A172 (cell line): ENCODE measurements around the gene EN2. TPM values are rescaled to one million over a fixed set of nuclear protein-coding genes. Genes with fewer than 3 reads are reported as not detected.

Experiments
- DNase-seq: peaks from one replicate; pipeline ENCODE4 v3.0.0-alpha.2; 2015; ENCODE audit warnings: low spot score
- total RNA-seq: library from RNA; depleted of rRNA; stranded (reverse); fragments of >200 nt; shearing (Covaris generic); gene quantifications from 2 replicates; pipeline ENCODE4 v1.2.3, GENCODE V29; 2014; rRNA removed

The EN2 gene
- not detected in 2 replicates for total RNA-seq

- no peak for DNase-seq
Measured at GRCh38 chr7:155458111-155458877, at the start of gene EN2. EN2 (plus strand) TSS chr7:155458129; CDS start chr7:155458378, 249 bp downstream.

DNA sequence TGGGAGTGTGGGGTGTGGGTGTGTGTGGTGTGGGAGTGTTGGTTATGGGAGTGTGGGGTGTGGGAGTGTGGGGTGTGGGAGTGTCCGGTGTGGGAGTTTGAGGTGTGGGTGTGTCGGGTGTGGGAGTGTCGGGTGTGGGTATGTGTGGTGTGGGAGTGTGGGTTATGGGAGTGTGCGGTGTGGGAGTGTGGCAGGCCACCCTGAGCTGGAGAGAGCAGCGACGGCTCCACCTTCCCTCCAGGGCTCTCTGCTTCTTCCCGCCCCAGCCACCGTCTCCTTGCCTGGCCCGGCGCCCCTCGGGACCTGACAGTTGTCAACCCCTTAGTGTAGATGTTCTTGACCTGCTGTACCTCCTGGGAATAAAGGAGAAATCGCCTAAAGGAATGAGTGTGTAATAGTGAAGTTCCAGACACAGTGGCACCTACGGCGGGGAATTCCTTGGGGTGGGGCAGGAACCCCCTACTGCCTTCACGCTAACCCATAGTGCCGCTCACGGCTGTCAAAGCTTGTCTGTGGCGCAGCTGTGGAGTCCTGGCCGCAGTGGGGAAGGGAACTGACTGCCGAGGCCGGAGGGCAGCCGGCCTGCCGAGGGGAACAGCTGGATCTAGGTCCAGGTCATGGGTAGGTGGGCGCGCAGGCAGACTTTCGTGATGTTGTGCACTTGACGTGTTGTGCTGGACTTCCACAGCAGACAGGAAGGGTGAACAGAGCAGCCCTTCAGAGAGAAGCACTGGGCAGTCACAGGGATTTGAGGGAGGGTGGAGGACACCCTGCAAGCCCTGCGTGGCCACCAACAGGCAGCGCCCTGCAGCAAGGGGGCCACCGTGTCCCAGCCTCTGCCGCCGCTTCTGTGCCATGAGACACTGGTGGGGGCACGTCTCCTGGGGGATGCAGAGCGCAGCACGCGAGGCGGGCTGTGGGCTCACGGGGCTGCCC, 49.0 kb upstream of the EN2 start:
- DNase-seq, result peak; percentile 46

GRCh38 chr7:155409980-155410379, 47.9 kb upstream of the EN2 start:
- no peak for DNase-seq

- DNase-seq, result no peak
Measured at GRCh38 chr7:155410431-155410830, 47.5 kb upstream of the EN2 start.

GRCh38 chr7:155411718-155412415, 46.1 kb upstream of the EN2 start:
- DNase-seq, result no peak

DNA sequence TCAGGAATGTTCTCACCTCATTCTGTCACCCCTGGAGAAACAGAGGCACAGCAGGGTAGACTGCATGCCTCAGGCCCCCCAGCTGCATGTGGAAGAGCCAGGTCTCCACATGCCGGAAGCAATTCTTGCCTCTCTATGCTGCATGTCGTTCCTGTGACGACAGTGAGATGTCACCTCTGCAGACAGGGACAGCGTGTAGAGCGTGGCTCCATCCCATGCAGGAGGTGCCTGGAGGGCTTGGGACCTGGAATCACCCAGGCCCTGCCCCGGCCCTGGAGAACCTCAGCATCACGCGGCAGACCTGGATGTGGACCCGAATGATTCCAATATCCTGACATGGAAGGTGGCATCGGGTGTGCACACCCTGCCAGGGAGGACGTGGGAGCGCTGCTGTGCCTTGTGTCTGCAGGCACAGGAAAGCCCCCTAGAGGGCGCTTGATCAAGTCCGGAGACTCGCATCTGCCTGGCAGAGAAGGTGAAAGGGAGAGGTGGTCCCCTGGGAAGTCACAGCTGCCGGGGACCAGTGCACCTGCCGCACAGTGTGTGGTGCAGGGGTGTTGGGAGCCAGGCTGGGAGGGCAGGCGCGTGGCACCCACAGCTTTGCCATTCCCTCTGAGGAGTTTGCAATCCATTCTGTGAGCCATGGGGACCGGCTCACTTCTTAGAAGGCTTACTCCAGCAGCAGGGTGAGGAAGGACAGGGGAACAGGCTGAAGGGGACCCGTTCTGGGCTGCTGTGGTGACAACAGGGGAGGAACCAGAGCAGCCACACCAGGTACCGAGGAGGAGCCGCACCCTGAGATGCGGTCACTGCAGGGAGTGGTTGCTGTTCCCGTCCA, 45.3 kb upstream of the EN2 start:
- no peak for DNase-seq

DNA sequence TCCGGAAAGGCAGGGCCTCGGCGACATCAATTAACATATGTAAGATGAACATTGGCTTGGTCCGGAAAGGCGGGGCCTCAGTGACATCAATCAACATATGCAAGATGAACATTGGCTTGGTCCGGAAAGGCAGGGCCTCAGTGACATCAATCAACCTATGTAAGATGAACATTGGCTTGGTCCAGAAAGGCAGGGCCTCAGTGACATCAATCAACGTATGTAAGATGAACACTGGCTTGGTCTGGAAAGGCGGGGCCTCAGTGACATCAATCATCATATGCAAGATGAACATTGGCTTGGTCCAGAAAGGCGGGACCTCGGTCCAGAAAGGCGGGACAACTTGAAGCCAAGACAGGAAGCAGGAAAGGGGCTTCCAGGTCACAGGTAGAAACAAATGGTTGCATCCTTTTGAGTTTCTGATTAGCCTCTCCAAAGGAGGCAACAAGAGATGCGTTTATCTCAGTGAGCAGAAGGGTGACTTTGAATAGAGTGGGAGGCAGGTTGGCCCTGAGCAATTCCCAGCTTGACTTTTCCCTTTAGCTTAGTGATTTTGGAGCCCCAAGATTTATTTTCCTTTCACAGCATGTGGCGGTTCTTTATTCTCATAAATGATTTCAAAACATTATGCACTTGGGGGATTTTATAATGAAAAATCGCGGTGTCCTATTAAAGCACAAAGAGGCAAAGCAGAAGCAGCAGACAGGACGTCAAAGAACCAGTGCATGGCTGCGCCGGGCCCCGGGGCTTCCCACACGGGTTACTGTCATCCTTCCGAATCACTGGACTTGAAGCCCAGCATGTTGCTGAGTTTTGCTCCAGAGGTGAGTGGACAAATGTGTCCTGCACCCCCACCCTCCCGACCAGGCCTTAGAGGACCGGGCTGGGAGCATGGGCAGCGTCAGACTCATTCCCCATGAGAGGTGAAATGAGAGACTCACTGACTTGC, 43.1 kb upstream of the EN2 start:
- no peak for DNase-seq

- no peak for DNase-seq
Measured at GRCh38 chr7:155416646-155417380, 41.1 kb upstream of the EN2 start.

DNA sequence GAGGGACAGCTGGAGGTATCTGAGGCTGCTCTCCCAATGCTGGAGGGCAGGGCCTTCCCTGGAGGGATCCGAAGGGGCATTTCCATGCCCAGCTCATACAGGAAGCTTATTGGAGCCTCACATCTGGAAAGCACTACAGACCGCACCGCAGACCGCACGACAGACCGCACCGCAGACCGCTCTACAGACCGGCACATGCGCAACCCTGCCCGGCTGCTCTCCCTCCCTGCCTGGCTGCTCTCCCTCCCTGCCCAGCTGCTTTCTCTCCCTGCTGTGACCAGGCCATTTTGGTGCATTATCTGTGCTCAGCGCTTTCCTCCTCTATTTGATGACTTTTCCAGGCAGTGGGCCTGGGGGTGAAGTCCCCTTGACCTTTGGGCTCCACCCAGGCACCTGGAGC, 39.6 kb upstream of the EN2 start:
- DNase-seq, result no peak

GRCh38 chr7:155418941-155419755, 38.8 kb upstream of the EN2 start:
- no peak for DNase-seq

- no peak for DNase-seq
Measured at GRCh38 chr7:155420116-155420515, 37.8 kb upstream of the EN2 start.

- DNase-seq, result no peak
Measured at GRCh38 chr7:155422151-155422550, 35.8 kb upstream of the EN2 start.

GRCh38 chr7:155422599-155423336, 35.2 kb upstream of the EN2 start:
- DNase-seq, result no peak

DNA sequence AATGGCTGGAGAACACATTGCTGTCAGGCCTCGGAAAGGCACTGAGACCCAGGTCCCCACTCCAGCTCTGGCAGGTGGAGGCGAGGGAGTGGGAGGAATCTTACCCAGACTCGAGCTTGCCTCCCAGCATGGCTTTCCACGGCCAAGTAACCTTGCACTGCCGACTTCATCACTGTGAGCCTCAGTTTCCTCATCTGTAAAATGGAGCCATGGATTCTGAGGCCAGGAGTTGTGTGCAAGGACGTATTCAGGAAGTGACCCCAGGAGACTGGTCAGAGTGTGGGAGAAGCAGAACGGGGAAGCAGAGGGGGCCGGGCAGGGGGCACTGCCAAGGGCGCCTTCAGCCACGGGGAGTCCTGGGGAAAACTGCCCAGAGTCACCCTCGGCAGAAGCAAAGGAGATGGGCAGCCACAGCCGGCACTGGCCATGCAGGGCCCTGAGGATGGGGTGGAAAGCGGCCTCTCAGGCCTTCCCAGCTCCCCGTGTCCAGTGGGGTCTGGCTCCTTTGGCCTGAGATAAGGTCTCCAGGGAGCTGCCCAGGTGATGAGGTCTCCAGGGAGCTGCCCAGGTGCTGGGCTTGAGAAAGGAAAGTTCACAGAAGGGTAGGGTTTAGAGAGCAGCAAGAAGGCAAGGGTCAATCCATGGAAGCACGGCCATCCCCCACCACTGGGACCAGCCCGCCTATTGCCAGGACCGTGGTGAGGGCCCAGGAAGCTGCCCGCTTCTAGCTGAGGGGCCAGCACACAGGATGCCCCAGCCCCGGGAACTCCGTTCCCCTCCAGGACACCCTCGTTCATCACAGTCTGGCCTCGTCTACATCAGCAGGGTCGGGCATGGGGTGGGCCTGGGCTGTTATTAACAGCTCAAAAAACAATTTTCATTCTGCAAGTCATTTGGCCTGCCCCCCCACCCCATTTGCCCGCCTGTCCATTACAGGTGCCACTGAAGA, 34.3 kb upstream of the EN2 start:
- DNase-seq, result no peak

DNA sequence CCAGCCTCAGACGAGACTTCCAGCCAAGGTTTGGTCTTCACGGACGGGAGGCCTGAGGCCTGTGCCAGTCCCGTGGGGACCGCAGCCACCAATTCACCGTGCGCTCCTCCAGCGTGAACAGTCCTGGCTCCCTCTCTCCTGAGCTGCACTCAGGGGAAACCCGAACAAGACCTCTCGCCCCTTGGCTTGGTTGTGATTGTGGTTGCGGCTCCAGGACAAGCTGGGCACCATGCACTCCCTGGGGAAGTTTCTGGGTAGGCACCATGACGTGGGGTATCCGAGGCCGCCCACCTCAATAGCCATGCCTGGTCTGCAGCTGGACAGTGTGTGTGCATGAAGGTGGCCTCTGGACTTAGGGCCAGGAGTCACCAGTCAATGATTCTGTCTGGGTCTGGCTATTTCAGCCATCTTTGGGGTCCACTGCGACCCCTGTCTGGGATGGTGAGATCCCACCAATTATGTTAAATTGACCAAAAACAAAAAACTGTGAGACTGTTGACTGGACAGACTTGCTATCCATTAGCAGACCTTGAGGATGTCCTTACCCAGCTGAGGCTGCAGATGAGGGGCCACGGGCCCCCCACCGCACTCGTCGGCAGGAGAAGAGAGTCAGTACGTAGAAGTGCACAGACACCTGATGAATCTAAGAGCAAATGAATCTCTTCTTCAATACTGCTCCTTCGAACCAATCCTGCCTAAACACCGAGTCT, 33.5 kb upstream of the EN2 start:
- DNase-seq, result no peak

- no peak for DNase-seq
Measured at GRCh38 chr7:155425011-155425340, 33.0 kb upstream of the EN2 start.
